ENCODE results near the gene APBB1IP. TPM values are rescaled to one million over a fixed set of nuclear protein-coding genes. Genes with fewer than 3 reads are reported as not detected.

The APBB1IP gene
- total and polyA plus RNA-seq, 9 of the 15 experiments (the other 6 are each of a cell fraction or from before 2014, with no cell fraction given) = 0.03 to 0.11 (median 0.06) TPM; not detected in 4

- H3K27me3 ChIP-seq (ENCODE audit: control insufficient read depth in 2 of 2, insufficient read depth in 2 of 2, low read length in 2 of 2) = peaks cover 13 to 33% of the 10 kb centered on the region in 2 experiments; a peak in 4 of 5 replicates
- H2AFZ ChIP-seq (ENCODE audit: low read depth, low read length) = no peak overlapping the region; the same call in 1 of the 2 replicates
- H3K9me1 ChIP-seq (ENCODE audit: control insufficient read depth, insufficient read depth, low read length) = no peaks in the 10 kb centered on the region
- peaks cover 0 to 5% of the 10 kb centered on the region in 2 experiments; a peak in 1 of 5 replicates for H3K4me1 ChIP-seq (replicated peaks in 1 of 2; ENCODE audit: control insufficient read depth in 2 of 2, insufficient read depth in 2 of 2, low read length in 2 of 2)
- intact Hi-C loops (cut with micrococcal nuclease) (no loop called here), in situ Hi-C loops (cut with MboI) (no loop called here)
- DNase-seq (ENCODE audit: extremely low read depth in 1 of 4, low spot score in 3 of 4) (peak in 1 of 4 experiments; percentile 14), ATAC-seq (peak; percentile 69), FAIRE-seq (peak; percentile 32)
- no peaks in the 10 kb centered on the region for H4K20me1 ChIP-seq (replicated peaks; ENCODE audit: control insufficient read depth, insufficient read depth, low read length)
- BruUV-seq (replicated peaks) = no TSS peak
- no peaks in the 10 kb centered on the region for H3K36me3 ChIP-seq (ENCODE audit: control insufficient read depth, insufficient read depth, low read length)
- H3K27ac ChIP-seq (ENCODE audit: extremely low read depth, low read depth, low read length) = no peak overlapping the region
- CTCF ChIA-PET (ENCODE audit: low intra/inter-chr PET ratio) = no interaction called here
- no peak overlapping the region for H3K4me2 ChIP-seq (ENCODE audit: insufficient read depth, low read length)
- H3K79me2 ChIP-seq (ENCODE audit: control insufficient read depth, insufficient read depth, low read length) = no peaks in the 10 kb centered on the region
- no peak overlapping the region for H3K9ac ChIP-seq (ENCODE audit: insufficient read depth in 1 of 2, low read depth in 2 of 2, low read length in 2 of 2)
- 6% methylated on average over 26 of the region's 26 CpGs for WGBS (ENCODE audit: insufficient coverage, low coverage, missing lambda C conversion rate)
- TF ChIP-seq FUS (optimal IDR thresholded peaks at IDR 0.05; ENCODE audit: low read depth, low read length) (no peak), TAF15 (IDR thresholded peaks at IDR 0.05; ENCODE audit: low read depth, low read length) (no peak), NEUROD1 (IDR thresholded peaks at IDR 0.05; ENCODE audit: borderline replicate concordance, low read depth, low read length, partially characterized antibody) (no peak), ZNF3 (CRISPR knock-in tag; IDR thresholded peaks at IDR 0.05) (no peak)
- TF ChIP-seq, protein P1, sequence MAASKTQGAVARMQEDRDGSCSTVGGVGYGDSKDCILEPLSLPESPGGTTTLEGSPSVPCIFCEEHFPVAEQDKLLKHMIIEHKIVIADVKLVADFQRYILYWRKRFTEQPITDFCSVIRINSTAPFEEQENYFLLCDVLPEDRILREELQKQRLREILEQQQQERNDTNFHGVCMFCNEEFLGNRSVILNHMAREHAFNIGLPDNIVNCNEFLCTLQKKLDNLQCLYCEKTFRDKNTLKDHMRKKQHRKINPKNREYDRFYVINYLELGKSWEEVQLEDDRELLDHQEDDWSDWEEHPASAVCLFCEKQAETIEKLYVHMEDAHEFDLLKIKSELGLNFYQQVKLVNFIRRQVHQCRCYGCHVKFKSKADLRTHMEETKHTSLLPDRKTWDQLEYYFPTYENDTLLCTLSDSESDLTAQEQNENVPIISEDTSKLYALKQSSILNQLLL (CRISPR knock-in tag; IDR thresholded peaks at IDR 0.05; ENCODE audit: borderline replicate concordance) = no peak
- POLR2A ChIA-PET = interaction anchor here (0.7 kb wide), 2 partner anchors 22 to 35 kb away, joined by 3 read pairs; no protein-coding TSS in a partner anchor
- H3K4me3 ChIP-seq = no peak overlapping the region
- H3K9me3 ChIP-seq (replicated peaks; ENCODE audit: control insufficient read depth, insufficient read depth, low read depth, low read length) = no peaks in the 10 kb centered on the region
Measured at GRCh38 chr10:26579256-26580063, 141.3 kb downstream of the APBB1IP start.

Measured in K562 (cell line).